A673 (cell line): ENCODE results near the gene SRRT.

Source experiments
- EZH2 ChIP-seq: fragments of 200-600 bp; sonication (generic); IDR thresholded peaks from 2 replicates; pipeline ENCODE4 v1.6.1; 2017; ENCODE audit warnings: borderline replicate concordance, low read depth, mild to moderate bottlenecking, mixed read lengths, antibody characterized with exemption, low read length; ENCODE audit not compliant: poor library complexity, severe bottlenecking
- TF ChIP-seq, protein P1 (sequence below): fragments of 300-800, 200-600 bp; sonication (generic); conservative IDR thresholded peaks from 2 replicates; pipeline ENCODE4 v1.5.1; 2017; ENCODE audit warnings: low read depth, mild to moderate bottlenecking, antibody characterized with exemption, low read length, moderate library complexity, mixed read lengths

DNA sequence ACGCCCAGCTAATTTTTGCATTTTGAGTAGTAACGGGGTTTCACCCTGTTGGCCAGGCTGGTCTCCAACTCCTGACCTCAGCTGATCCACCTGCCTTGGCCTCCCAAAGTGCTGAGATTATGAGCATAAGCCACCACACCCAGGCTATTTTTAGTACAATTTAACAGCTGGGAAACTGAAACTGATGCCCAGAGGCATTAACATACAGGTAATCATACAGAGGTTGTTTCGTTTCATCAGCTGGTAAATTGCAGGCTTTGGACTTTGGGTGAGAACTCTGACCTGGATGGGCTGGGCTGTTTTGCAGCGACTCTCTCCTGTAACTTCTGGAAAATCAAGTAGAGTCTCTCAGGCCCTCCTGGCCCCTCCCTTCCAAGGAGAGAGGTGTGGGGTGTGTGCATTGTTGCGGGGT is 27.0 kb downstream of the SRRT start:
- TF ChIP-seq, protein P1, sequence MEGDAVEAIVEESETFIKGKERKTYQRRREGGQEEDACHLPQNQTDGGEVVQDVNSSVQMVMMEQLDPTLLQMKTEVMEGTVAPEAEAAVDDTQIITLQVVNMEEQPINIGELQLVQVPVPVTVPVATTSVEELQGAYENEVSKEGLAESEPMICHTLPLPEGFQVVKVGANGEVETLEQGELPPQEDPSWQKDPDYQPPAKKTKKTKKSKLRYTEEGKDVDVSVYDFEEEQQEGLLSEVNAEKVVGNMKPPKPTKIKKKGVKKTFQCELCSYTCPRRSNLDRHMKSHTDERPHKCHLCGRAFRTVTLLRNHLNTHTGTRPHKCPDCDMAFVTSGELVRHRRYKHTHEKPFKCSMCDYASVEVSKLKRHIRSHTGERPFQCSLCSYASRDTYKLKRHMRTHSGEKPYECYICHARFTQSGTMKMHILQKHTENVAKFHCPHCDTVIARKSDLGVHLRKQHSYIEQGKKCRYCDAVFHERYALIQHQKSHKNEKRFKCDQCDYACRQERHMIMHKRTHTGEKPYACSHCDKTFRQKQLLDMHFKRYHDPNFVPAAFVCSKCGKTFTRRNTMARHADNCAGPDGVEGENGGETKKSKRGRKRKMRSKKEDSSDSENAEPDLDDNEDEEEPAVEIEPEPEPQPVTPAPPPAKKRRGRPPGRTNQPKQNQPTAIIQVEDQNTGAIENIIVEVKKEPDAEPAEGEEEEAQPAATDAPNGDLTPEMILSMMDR, result no peak
- TF ChIP-seq EZH2, result no peak
